ENCODE data around the gene NMD3.

- TF ChIP-seq CTCF (conservative IDR thresholded peaks at IDR 0.05; ENCODE audit: low read depth, low read length) (no peak), RAD21 (IDR thresholded peaks at IDR 0.05; ENCODE audit: low read length) (no peak), BHLHE40 (IDR thresholded peaks at IDR 0.05; ENCODE audit: low read depth, low read length) (no peak), RFX5 (IDR thresholded peaks at IDR 0.05; ENCODE audit: low read depth, low read length) (no peak), POLR2A (IDR thresholded peaks at IDR 0.05; ENCODE audit: low read depth, low read length) (no peak), USF2 (IDR thresholded peaks at IDR 0.05; ENCODE audit: low read depth, low read length) (no peak), SMC3 (IDR thresholded peaks at IDR 0.05; ENCODE audit: low read depth, low read length) (no peak), CHD1 (IDR thresholded peaks at IDR 0.05; ENCODE audit: low read depth, low read length) (no peak), MAFK (IDR thresholded peaks at IDR 0.05; ENCODE audit: low read depth, low read length) (no peak), RCOR1 (IDR thresholded peaks at IDR 0.05; ENCODE audit: insufficient replicate concordance, low read length) (no peak)
Observed at GRCh38 chr3:161267646-161268045, 46.5 kb downstream of the NMD3 start.
